ENCODE results near the gene TNS1. TPM values are rescaled to one million over a fixed set of nuclear protein-coding genes. Genes with fewer than 3 reads are reported as not detected.

TNS1 gene
- total RNA-seq, 2 donors from 2014 or later, result 3.3 to 4.2 TPM

- peaks cover 39% of the 10 kb centered on the region for H3K4me1 Mint-ChIP-seq
- no peaks in the 10 kb centered on the region for H3K27me3 Mint-ChIP-seq (ENCODE audit: insufficient read depth)
- H3K9me3 Mint-ChIP-seq, result no peaks in the 10 kb centered on the region
- H3K9me3 ChIP-seq (ENCODE audit: control insufficient read depth, low read length), result no peaks in the 10 kb centered on the region
- no peaks in the 10 kb centered on the region for H3K36me3 Mint-ChIP-seq (ENCODE audit: low read depth)
- no peak overlapping the region for H3K4me3 ChIP-seq (ENCODE audit: low read length)
- no peak overlapping the region for H3K4me3 Mint-ChIP-seq
- TF ChIP-seq CTCF (conservative IDR thresholded peaks at IDR 0.05), result no peak
- peaks cover 25% of the 10 kb centered on the region for H3K4me1 ChIP-seq (ENCODE audit: control insufficient read depth, insufficient read depth, low read length)
- H3K27ac Mint-ChIP-seq, result no peak overlapping the region
- 46% methylated on average over 8 of the region's 8 CpGs; no CpG with 5 or more reads in 1 of the 2 experiments for WGBS, 2 experiments (ENCODE audit: insufficient coverage in 1 of 2, insufficient read length in 1 of 2)
- H3K27me3 ChIP-seq (ENCODE audit: control insufficient read depth, insufficient read depth, low read length, poor library complexity, severe bottlenecking), result no peaks in the 10 kb centered on the region
- no peak overlapping the region for H3K27ac ChIP-seq (ENCODE audit: low read depth, low read length)
- no peak overlapping the region for H3K9ac ChIP-seq (ENCODE audit: extremely low read depth, low read length, poor library complexity, severe bottlenecking)
- peak; percentile 74 for DNase-seq
- H3K36me3 ChIP-seq (ENCODE audit: control insufficient read depth, insufficient read depth, low read length), result no peaks in the 10 kb centered on the region
Measured at GRCh38 chr2:217959723-217960122, 43.1 kb downstream of the TNS1 start.

GRCh38 chr2:217958884-217959225, 43.9 kb downstream of the TNS1 start:
- H3K27ac Mint-ChIP-seq, result no peak overlapping the region
- H3K27me3 Mint-ChIP-seq (ENCODE audit: insufficient read depth), result no peaks in the 10 kb centered on the region
- WGBS, 2 experiments (ENCODE audit: insufficient coverage in 1 of 2, insufficient read length in 1 of 2), result 94 to 100% methylated on average over 1 to 3 of the region's 3 CpGs
- no peaks in the 10 kb centered on the region for H3K9me3 Mint-ChIP-seq
- H3K4me1 Mint-ChIP-seq, result peaks cover 30% of the 10 kb centered on the region
- Histone ChIP-seq H3K27me3 (ENCODE audit: control insufficient read depth, insufficient read depth, low read length, poor library complexity, severe bottlenecking) (no peaks in the 10 kb centered on the region), H3K9ac (ENCODE audit: extremely low read depth, low read length, poor library complexity, severe bottlenecking) (no peak overlapping the region), H3K4me1 (ENCODE audit: control insufficient read depth, insufficient read depth, low read length) (peaks cover 16% of the 10 kb centered on the region), H3K9me3 (ENCODE audit: control insufficient read depth, low read length) (no peaks in the 10 kb centered on the region), H3K4me3 (ENCODE audit: low read length) (no peak overlapping the region), H3K27ac (ENCODE audit: low read depth, low read length) (no peak overlapping the region), H3K36me3 (ENCODE audit: control insufficient read depth, insufficient read depth, low read length) (no peaks in the 10 kb centered on the region)
- TF ChIP-seq CTCF (conservative IDR thresholded peaks at IDR 0.05), result no peak
- no peaks in the 10 kb centered on the region for H3K36me3 Mint-ChIP-seq (ENCODE audit: low read depth)
- no peak overlapping the region for H3K4me3 Mint-ChIP-seq
- no peak for DNase-seq

GRCh38 chr2:217958206-217958883, 44.5 kb downstream of the TNS1 start:
- no peaks in the 10 kb centered on the region for H3K36me3 ChIP-seq (ENCODE audit: control insufficient read depth, insufficient read depth, low read length)
- 93% methylated on average over 12 to 15 of the region's 16 CpGs for WGBS, 2 experiments (ENCODE audit: insufficient coverage in 1 of 2, insufficient read length in 1 of 2)
- peaks cover 15% of the 10 kb centered on the region for H3K4me1 ChIP-seq (ENCODE audit: control insufficient read depth, insufficient read depth, low read length)
- Mint-ChIP-seq H3K36me3 (ENCODE audit: low read depth) (no peaks in the 10 kb centered on the region), H3K4me3 (no peak overlapping the region), H3K27ac (no peak overlapping the region), H3K27me3 (ENCODE audit: insufficient read depth) (no peaks in the 10 kb centered on the region), H3K4me1 (peaks cover 28% of the 10 kb centered on the region), H3K9me3 (no peaks in the 10 kb centered on the region)
- no peaks in the 10 kb centered on the region for H3K9me3 ChIP-seq (ENCODE audit: control insufficient read depth, low read length)
- no peak for TF ChIP-seq CTCF (conservative IDR thresholded peaks at IDR 0.05)
- no peak overlapping the region for H3K27ac ChIP-seq (ENCODE audit: low read depth, low read length)
- no peaks in the 10 kb centered on the region for H3K27me3 ChIP-seq (ENCODE audit: control insufficient read depth, insufficient read depth, low read length, poor library complexity, severe bottlenecking)
- no peak for DNase-seq
- H3K9ac ChIP-seq (ENCODE audit: extremely low read depth, low read length, poor library complexity, severe bottlenecking), result no peak overlapping the region
- H3K4me3 ChIP-seq (ENCODE audit: low read length), result no peak overlapping the region
